ENCODE data around the gene C16orf92.

DNA sequence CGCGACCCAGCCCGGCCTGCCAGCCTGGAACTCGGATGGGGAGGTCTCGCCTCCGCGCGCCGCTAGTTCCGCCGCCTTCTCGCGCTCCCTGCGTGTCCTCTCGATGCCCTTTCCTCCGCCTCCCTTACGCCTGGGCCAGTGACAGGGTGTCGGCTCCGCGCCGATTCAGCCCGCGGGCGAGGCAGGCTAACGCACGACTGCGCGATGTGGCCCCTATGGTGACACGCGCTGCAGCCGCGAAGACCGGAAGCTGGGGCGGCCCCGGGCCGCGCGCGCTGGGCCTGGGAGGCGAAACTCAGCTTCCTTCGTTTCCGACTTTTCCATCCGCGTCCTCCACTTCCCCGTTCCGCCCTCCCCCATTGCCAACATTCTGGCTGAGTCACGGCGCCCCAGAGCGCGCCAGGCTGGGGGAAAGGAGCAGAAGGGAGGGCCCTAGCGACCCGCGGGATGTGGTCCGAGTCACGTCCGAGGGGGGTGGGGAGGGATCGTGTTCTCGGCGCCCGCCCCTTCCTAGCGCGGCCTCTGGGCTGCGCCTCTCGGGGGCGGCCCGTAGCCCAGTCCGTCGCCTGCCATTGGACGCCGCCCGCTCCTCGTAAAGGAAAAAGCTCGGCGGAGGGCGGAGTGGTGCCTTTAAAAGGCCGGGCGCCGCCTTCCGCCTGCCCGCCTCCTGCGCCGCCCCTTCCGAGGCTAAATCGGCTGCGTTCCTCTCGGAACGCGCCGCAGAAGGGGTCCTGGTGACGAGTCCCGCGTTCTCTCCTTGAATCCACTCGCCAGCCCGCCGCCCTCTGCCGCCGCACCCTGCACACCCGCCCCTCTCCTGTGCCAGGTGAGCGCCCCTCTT lies 42.3 kb downstream of the C16orf92 start, which contains the start of gene ALDOA:
- TF ChIP-seq POLR2A (IDR thresholded peaks at IDR 0.05) = peak; percentile 93 to 97
- TF ChIP-seq, protein P1, sequence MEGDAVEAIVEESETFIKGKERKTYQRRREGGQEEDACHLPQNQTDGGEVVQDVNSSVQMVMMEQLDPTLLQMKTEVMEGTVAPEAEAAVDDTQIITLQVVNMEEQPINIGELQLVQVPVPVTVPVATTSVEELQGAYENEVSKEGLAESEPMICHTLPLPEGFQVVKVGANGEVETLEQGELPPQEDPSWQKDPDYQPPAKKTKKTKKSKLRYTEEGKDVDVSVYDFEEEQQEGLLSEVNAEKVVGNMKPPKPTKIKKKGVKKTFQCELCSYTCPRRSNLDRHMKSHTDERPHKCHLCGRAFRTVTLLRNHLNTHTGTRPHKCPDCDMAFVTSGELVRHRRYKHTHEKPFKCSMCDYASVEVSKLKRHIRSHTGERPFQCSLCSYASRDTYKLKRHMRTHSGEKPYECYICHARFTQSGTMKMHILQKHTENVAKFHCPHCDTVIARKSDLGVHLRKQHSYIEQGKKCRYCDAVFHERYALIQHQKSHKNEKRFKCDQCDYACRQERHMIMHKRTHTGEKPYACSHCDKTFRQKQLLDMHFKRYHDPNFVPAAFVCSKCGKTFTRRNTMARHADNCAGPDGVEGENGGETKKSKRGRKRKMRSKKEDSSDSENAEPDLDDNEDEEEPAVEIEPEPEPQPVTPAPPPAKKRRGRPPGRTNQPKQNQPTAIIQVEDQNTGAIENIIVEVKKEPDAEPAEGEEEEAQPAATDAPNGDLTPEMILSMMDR (IDR thresholded peaks at IDR 0.05) = peak in 2 of 5 experiments; percentile 34 to 42
- TF ChIP-seq EP300 (IDR thresholded peaks at IDR 0.05) = peak; percentile 88 to 97
